H4 (cell line): ENCODE results near the gene CAMTA1. TPM values are rescaled to one million over a fixed set of nuclear protein-coding genes. Genes with fewer than 3 reads are reported as not detected.

Source experiments
- DNase-seq: peaks from one replicate; pipeline ENCODE4 v3.0.0-alpha.2; 2015; ENCODE audit warnings: low spot score
- total RNA-seq: library from RNA; depleted of rRNA; stranded (reverse); fragments of >200 nt; shearing (Covaris generic); gene quantifications from 2 replicates; pipeline ENCODE4 v1.2.3, GENCODE V29; 2014

CAMTA1 gene
- total RNA-seq, 1 experiment from 2014 or later = 98.2 TPM

- no peak for DNase-seq
Observed at GRCh38 chr1:7430047-7430608, 644.9 kb downstream of the CAMTA1 start.

- DNase-seq = no peak
Observed at GRCh38 chr1:7430691-7431090, 645.4 kb downstream of the CAMTA1 start.

- no peak for DNase-seq
Observed at GRCh38 chr1:7432102-7432899, 647.0 kb downstream of the CAMTA1 start.

- no peak for DNase-seq
Observed at GRCh38 chr1:7432900-7433380, 647.7 kb downstream of the CAMTA1 start.

- no peak for DNase-seq
Observed at GRCh38 chr1:7434566-7434965, 649.3 kb downstream of the CAMTA1 start.

- no peak for DNase-seq
Observed at GRCh38 chr1:7435276-7436055, 650.2 kb downstream of the CAMTA1 start.

GRCh38 chr1:7436056-7437005 is 651.1 kb downstream of the CAMTA1 start:
- DNase-seq = no peak

GRCh38 chr1:7437036-7437435 is 651.8 kb downstream of the CAMTA1 start:
- no peak for DNase-seq

- no peak for DNase-seq
Observed at GRCh38 chr1:7437608-7438395, 652.5 kb downstream of the CAMTA1 start.

GRCh38 chr1:7438396-7438785 is 653.1 kb downstream of the CAMTA1 start:
- no peak for DNase-seq

GRCh38 chr1:7438921-7439655 is 653.8 kb downstream of the CAMTA1 start:
- no peak for DNase-seq

- DNase-seq = no peak
Observed at GRCh38 chr1:7440154-7440553, 654.9 kb downstream of the CAMTA1 start.

- no peak for DNase-seq
Observed at GRCh38 chr1:7441143-7441841, 656.0 kb downstream of the CAMTA1 start.

GRCh38 chr1:7442036-7442435 is 656.8 kb downstream of the CAMTA1 start:
- DNase-seq = no peak

- no peak for DNase-seq
Observed at GRCh38 chr1:7442918-7443317, 657.7 kb downstream of the CAMTA1 start.

- DNase-seq = no peak
Observed at GRCh38 chr1:7444363-7444762, 659.1 kb downstream of the CAMTA1 start.

GRCh38 chr1:7447093-7447492 is 661.8 kb downstream of the CAMTA1 start:
- peak; percentile 8 for DNase-seq

- DNase-seq = no peak
Observed at GRCh38 chr1:7447736-7448135, 662.5 kb downstream of the CAMTA1 start.

GRCh38 chr1:7448986-7449385 is 663.7 kb downstream of the CAMTA1 start:
- DNase-seq = no peak
